ENCODE data around the gene TCAF1. TPM values are rescaled to one million over a fixed set of nuclear protein-coding genes. Genes with fewer than 3 reads are reported as not detected.
"Not testable (repeated sequence)": the region's sequence is repeated elsewhere in the genome, so short reads cannot be mapped to it uniquely, and the experiment has no call there.

Gene TCAF1
- total RNA-seq, 1 donor from 2014 or later: 46.3 TPM

DNA sequence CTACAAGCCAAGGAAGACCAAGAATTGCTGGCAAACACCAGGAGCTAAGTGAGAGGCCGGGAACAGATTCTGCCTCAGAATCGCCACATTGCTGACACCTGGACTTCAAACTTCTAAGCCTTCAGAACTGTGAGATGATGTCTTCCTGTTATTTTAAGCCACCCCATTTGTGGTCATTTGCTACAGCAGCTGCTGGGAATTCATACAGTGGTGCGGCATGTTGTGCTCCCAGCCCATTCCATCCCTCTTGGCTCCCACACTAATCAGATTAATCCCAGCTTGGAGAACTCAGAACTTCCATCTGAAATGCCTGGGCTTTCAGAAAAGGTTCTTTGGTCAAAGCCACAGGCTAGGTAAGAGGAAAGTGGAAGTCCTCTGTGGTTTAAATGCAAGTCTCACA lies 24.9 kb downstream of the TCAF1 start:
- intact Hi-C loops (cut with DNase I): no loop called here

GRCh38 chr7:143876218-143876617 lies 25.8 kb downstream of the TCAF1 start:
- DNase-seq (ENCODE audit: low spot score): no peak
- intact Hi-C loops (cut with DNase I): no loop called here

More for the DNA sequence above, 24.9 kb downstream of the TCAF1 start:
- DNase-seq (ENCODE audit: low spot score): no peak

GRCh38 chr7:143873242-143873641 lies 28.7 kb downstream of the TCAF1 start:
- DNase-seq (ENCODE audit: low spot score); intact Hi-C loops (cut with DNase I): not testable (repeated sequence)

DNA sequence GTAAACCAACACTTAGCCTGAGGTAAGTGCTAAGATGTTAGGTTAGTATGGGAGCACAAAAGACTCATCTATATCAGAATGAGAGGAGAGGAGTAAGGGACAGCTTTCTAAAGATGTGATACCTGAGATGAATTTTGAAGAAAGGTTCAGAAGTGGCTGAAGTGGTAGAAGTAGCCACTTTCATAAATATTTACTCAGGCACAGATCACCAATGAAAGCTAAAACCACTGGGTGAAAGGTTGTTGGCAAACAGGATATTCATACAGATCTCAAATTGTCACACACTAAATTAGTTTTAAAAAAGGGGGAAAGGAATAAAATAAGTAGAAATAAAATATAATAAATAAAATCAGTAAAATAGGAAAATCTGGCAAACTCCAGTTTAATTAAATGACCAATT lies 30.4 kb downstream of the TCAF1 start:
- DNase-seq (ENCODE audit: low spot score); intact Hi-C loops (cut with DNase I): not testable (repeated sequence)

GRCh38 chr7:143857994-143858393 lies 44.0 kb downstream of the TCAF1 start:
- DNase-seq (ENCODE audit: low spot score); intact Hi-C loops (cut with DNase I): not testable (repeated sequence)

DNA sequence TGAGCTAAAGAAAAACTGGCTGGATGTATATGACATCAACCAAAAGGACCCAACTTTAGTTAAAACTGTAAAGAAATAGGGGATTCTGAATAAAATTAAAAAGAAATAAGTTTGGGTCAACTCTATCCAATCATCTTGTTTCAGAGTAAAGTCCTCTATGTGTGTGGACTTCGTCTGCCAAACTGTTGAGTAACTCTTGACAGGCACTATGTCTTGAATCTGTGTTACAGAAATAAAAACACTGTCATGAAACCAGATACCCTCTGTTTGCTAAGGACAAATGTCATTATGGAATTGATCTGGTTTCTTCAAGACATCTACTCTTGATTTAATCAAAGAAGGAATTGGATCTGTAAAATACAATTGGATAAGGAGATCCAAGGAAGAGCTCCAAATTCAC lies 46.5 kb downstream of the TCAF1 start:
- intact Hi-C loops (cut with DNase I); DNase-seq (ENCODE audit: low spot score): not testable (repeated sequence)

DNA sequence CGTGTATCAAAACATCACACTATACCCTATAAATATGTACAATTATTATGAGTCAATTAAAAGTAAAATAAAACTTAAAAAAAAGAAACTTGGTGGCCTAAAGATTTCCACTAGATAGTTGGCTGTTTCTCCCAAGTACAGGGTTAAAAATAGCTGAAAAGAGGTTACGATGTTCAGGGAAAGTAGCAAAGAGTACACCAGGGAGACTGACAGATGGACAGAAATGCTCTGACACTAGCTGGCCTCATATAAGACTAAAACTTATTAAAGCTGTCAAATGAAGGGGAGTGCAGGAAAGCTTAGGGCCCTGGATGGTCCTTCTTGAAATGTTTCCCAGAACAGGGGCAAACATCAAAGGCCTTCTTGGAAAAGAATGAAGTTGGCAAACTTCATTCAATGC lies 51.3 kb downstream of the TCAF1 start:
- DNase-seq (ENCODE audit: low spot score): no peak
- intact Hi-C loops (cut with DNase I): no loop called here

DNA sequence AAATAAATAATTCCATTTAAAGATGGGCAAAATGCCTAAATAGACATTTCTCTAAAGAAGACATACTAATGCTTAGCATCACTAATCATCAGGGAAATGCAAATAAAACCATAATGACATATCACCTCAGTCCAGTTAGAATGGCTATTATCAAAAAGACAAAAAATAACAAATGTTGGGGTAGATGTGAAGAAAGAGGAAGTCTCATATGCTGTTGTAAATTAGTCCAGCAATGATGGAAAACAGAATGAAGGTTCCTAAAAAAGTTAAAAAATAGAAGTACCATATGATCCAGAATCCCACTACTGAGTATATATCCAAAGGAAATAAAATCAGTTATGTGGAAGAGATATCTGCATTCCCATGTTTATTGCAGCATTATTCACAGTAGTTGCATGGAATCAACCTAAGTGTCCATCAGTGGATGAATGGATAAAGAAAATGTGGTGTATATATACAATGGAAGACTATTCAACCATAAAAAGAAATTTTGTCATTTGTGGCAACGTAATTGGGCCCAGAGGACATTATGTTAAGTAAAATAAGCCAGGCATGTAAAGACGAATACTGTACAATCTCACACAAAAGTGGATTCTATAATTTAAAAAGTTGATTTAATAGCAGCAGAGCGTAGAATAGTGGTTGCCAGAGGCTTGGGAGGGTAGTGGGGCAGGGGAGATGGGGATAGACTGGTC lies 52.0 kb downstream of the TCAF1 start:
- intact Hi-C loops (cut with DNase I): no loop called here
- no peak for DNase-seq (ENCODE audit: low spot score)

GRCh38 chr7:143848192-143848591 lies 53.8 kb downstream of the TCAF1 start:
- DNase-seq (ENCODE audit: low spot score): no peak
- intact Hi-C loops (cut with DNase I): no loop called here

- intact Hi-C loops (cut with DNase I): no loop called here
- no peak for DNase-seq (ENCODE audit: low spot score)
These were observed 55.3 kb downstream of the TCAF1 start for GRCh38 chr7:143846692-143847091.

GRCh38 chr7:143841696-143842095 lies 60.3 kb downstream of the TCAF1 start:
- intact Hi-C loops (cut with DNase I); DNase-seq (ENCODE audit: low spot score): not testable (repeated sequence)

DNA sequence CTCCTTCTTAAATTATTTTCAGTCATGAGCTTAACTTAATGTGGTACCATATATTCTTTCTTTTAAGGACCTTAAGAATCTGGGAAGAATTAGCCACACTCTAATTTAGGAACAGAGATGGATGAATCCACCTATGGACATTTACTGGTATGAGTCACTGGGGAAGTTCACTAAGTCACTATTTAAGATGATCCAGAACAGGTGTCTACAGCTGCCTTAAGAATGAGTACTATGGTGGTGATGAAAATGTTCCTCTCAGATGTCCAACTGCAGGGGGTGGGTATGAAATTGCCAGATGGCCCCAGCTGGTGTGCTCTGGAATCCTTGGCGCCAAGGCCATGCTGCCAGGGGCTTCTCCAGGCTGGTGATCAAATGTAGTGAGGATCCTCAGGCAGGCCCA lies 61.9 kb downstream of the TCAF1 start:
- not testable (repeated sequence) for DNase-seq (ENCODE audit: low spot score)

GRCh38 chr7:143837223-143837622 lies 64.8 kb downstream of the TCAF1 start:
- DNase-seq (ENCODE audit: low spot score): peak; percentile 92

More for the DNA sequence above, 61.9 kb downstream of the TCAF1 start:
- intact Hi-C loops (cut with DNase I): not testable (repeated sequence)

DNA sequence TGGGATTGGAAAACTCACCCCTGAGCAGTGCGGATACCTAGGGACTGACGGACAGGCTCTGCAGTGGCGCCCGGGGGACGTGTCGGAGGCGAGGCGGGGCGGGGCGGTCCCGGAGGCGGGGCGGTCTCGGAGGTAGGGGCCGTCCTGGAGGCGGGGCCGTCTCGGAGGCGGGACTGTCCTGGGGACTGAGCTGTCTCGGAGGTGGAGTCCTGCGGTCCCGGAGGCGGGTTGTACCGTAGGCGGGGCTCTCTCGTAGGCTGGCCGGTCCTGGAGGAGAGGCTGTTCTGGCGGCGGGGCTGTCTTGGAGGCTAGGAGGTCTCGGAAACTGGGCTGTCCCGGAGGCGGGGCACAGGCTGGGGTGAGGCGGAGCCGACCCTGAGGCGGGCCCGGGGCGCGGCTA lies 65.4 kb downstream of the TCAF1 start:
- peak; percentile 95 for DNase-seq (ENCODE audit: low spot score)

More at GRCh38 chr7:143837223-143837622, 64.8 kb downstream of the TCAF1 start:
- intact Hi-C loops (cut with DNase I): not testable (repeated sequence)

GRCh38 chr7:143836088-143836487 lies 65.9 kb downstream of the TCAF1 start:
- DNase-seq (ENCODE audit: low spot score); intact Hi-C loops (cut with DNase I): not testable (repeated sequence)

More for the DNA sequence above, 65.4 kb downstream of the TCAF1 start:
- intact Hi-C loops (cut with DNase I): not testable (repeated sequence)

GRCh38 chr7:143826578-143826977 lies 75.4 kb downstream of the TCAF1 start:
- intact Hi-C loops (cut with DNase I); DNase-seq (ENCODE audit: low spot score): not testable (repeated sequence)

- DNase-seq (ENCODE audit: low spot score); intact Hi-C loops (cut with DNase I): not testable (repeated sequence)
These were observed 77.5 kb downstream of the TCAF1 start for GRCh38 chr7:143824295-143825135.

DNA sequence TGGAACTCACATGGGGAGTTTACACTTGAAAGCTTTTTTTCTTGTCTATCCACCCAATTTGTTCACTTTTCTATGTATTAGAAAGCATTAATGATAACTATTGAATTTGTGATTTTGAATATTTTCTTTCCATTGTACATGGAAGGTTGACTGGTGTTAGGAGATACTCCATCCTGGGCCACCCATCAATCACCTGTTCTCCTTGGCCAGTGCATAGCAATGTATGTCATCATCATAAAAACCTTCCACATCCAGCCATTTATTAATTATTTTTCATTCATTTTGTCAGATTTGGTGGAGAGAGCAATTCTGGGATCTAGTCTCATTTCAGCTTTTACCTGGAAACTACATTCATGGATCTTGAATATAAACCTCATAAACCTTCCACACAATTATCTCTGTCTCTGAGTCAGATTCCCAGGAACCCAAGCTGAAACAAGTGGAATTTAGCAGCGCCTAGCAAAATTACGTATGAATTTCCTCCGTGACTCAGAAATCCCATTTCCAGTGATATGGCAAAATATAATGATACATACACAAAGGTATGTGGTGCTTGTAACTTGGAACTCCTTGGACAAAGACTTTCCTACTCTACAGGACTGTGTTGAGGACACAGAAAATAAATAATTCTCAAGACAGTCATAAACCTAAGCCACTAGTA lies 78.2 kb downstream of the TCAF1 start:
- intact Hi-C loops (cut with DNase I); DNase-seq (ENCODE audit: low spot score): not testable (repeated sequence)

- intact Hi-C loops (cut with DNase I); DNase-seq (ENCODE audit: low spot score): not testable (repeated sequence)
These were observed 80.3 kb downstream of the TCAF1 start for GRCh38 chr7:143821392-143822277.
